H9 (cell line): ENCODE results near the gene SEC62. TPM values are rescaled to one million over a fixed set of nuclear protein-coding genes. Genes with fewer than 3 reads are reported as not detected.

ENCODE experiments used
- DNase-seq: peaks from one replicate; pipeline ENCODE4 v3.0.0-alpha.2; 2017
- H2AFZ ChIP-seq: one replicate; pipeline ENCODE4 v1.6.1; 2013; ENCODE audit warnings: mild to moderate bottlenecking, low read length, control low read depth, moderate library complexity
- H2AK5ac ChIP-seq: 2 replicates; pipeline ENCODE4 v1.6.1; 2013; ENCODE audit warnings: low read length, control low read depth, mixed read lengths; ENCODE audit not compliant: insufficient read length
- H2BK120ac ChIP-seq: one replicate; pipeline ENCODE4 v1.6.1; 2013; ENCODE audit warnings: low read depth, mild to moderate bottlenecking, low read length, control low read depth, inconsistent platforms; ENCODE audit not compliant: poor library complexity, severe bottlenecking
- H2BK12ac ChIP-seq: 2 replicates; pipeline ENCODE4 v1.6.1; 2013; ENCODE audit warnings: low read length, control low read depth, mixed read lengths, low read depth; ENCODE audit not compliant: insufficient read length
- H2BK15ac ChIP-seq: 2 replicates; pipeline ENCODE4 v1.6.1; 2013; ENCODE audit warnings: low read depth, low read length, control low read depth
- H2BK20ac ChIP-seq: one replicate; pipeline ENCODE4 v1.6.1; 2013; ENCODE audit warnings: low read depth, mild to moderate bottlenecking, low read length, control low read depth, inconsistent platforms; ENCODE audit not compliant: poor library complexity, severe bottlenecking
- H2BK5ac ChIP-seq: 2 replicates; pipeline ENCODE4 v1.6.1; 2013; ENCODE audit warnings: low read length, control low read depth, mixed read lengths; ENCODE audit not compliant: insufficient read length
- H3K14ac ChIP-seq: 2 replicates; pipeline ENCODE4 v1.6.1; 2013; ENCODE audit warnings: low read length, control low read depth; ENCODE audit not compliant: insufficient read depth
- H3K18ac ChIP-seq: 2 replicates; pipeline ENCODE4 v1.6.1; 2013; ENCODE audit warnings: low read depth, mild to moderate bottlenecking, mixed read lengths, low read length, control low read depth; ENCODE audit not compliant: insufficient read length
- H3K23ac ChIP-seq: 2 replicates; pipeline ENCODE4 v1.6.1; 2013; ENCODE audit warnings: low read length, control low read depth, mixed read lengths, low read depth; ENCODE audit not compliant: insufficient read length
- H3K23me2 ChIP-seq: 2 replicates; pipeline ENCODE4 v1.6.1; 2013; ENCODE audit warnings: low read depth, mild to moderate bottlenecking, mixed read lengths, low read length, control low read depth; ENCODE audit not compliant: insufficient read length, poor library complexity, severe bottlenecking
- H3K27ac ChIP-seq: 2 replicates; pipeline ENCODE4 v1.5.1; 2013; ENCODE audit warnings: low read length, control low read depth, mixed read lengths, low read depth; ENCODE audit not compliant: insufficient read length
- H3K27me3 ChIP-seq: 2 replicates; pipeline ENCODE4 v1.6.1; 2013; ENCODE audit warnings: low read length, control low read depth, inconsistent platforms; ENCODE audit not compliant: insufficient read depth
- H3K4ac ChIP-seq: 2 replicates; pipeline ENCODE4 v1.6.1; 2013; ENCODE audit warnings: low read depth, mild to moderate bottlenecking, control low read depth, inconsistent platforms, low read length, moderate library complexity
- H3K4me1 ChIP-seq: 2 replicates; pipeline ENCODE4 v1.6.1; 2013; ENCODE audit warnings: low read length, control low read depth, inconsistent platforms; ENCODE audit not compliant: insufficient read depth
- H3K4me2 ChIP-seq: 2 replicates; pipeline ENCODE4 v1.6.1; 2013; ENCODE audit warnings: low read length, control low read depth, mixed read lengths; ENCODE audit not compliant: insufficient read length, insufficient read depth
- H3K56ac ChIP-seq: 2 replicates; pipeline ENCODE4 v1.6.1; 2013; ENCODE audit warnings: low read depth, mild to moderate bottlenecking, mixed read lengths, low read length, control low read depth; ENCODE audit not compliant: insufficient read length
- H3K79me1 ChIP-seq: 2 replicates; pipeline ENCODE4 v1.6.1; 2013; ENCODE audit warnings: low read depth, mild to moderate bottlenecking, moderate library complexity, low read length, control low read depth, inconsistent platforms; ENCODE audit not compliant: insufficient read depth, poor library complexity, severe bottlenecking
- H3K79me2 ChIP-seq: 2 replicates; pipeline ENCODE4 v1.6.1; 2013; ENCODE audit warnings: low read length, control low read depth, inconsistent platforms; ENCODE audit not compliant: insufficient read depth
- H3K9ac ChIP-seq: 2 replicates; pipeline ENCODE4 v1.6.1; 2013; ENCODE audit warnings: low read length, control low read depth, mixed read lengths; ENCODE audit not compliant: insufficient read length; ENCODE audit errors: extremely low read depth
- H3K9me3 ChIP-seq: one replicate; pipeline ENCODE4 v1.6.1; 2013; ENCODE audit warnings: low read depth, low read length, inconsistent platforms; ENCODE audit not compliant: control insufficient read depth
- H3T11ph ChIP-seq: one replicate; pipeline ENCODE4 v1.6.1; 2013; ENCODE audit warnings: mild to moderate bottlenecking, low read length, control low read depth, inconsistent platforms
- H4K20me1 ChIP-seq: one replicate; pipeline ENCODE4 v1.6.1; 2013; ENCODE audit not compliant: control insufficient read depth, insufficient read length, insufficient read depth
- H4K5ac ChIP-seq: 2 replicates; pipeline ENCODE4 v1.6.1; 2013; ENCODE audit warnings: low read depth, mild to moderate bottlenecking, mixed read lengths, low read length, control low read depth; ENCODE audit not compliant: insufficient read length
- H4K8ac ChIP-seq: replicated peaks from 2 replicates; pipeline ENCODE4 v1.6.1; 2013; ENCODE audit warnings: low read length, control low read depth, mixed read lengths, low read depth; ENCODE audit not compliant: insufficient read length
- H4K91ac ChIP-seq: 2 replicates; pipeline ENCODE4 v1.6.1; 2013; ENCODE audit warnings: low read depth, mild to moderate bottlenecking, moderate library complexity, mixed read lengths, low read length, control low read depth; ENCODE audit not compliant: insufficient read length
- H3K27ac Mint-ChIP-seq, 3 experiments: 2 replicates in 2 of 3; 3 replicates in 1 of 3; pipeline ENCODE4 v1.8.0; 2020 to 2021; ENCODE audit warnings: mixed read lengths in 3 of 3, mild to moderate bottlenecking in 1 of 3, moderate library complexity in 1 of 3
- H3K27me3 Mint-ChIP-seq: 2 replicates; pipeline ENCODE4 v1.8.0; 2021; ENCODE audit warnings: low read depth, mild to moderate bottlenecking, moderate library complexity, mixed read lengths
- H3K36me3 Mint-ChIP-seq, 3 experiments: 2 replicates in 2 of 3; 3 replicates in 1 of 3; pipeline ENCODE4 v1.8.0; 2020 to 2021; ENCODE audit warnings: low read depth in 3 of 3, mixed read lengths in 3 of 3; ENCODE audit not compliant: insufficient read depth in 1 of 3
- H3K4me1 Mint-ChIP-seq, 2 experiments: 2 replicates each; pipeline ENCODE4 v1.8.0; 2020; ENCODE audit warnings: mixed read lengths in 2 of 2
- H3K4me3 Mint-ChIP-seq, 2 experiments: 2 replicates in 1 of 2; 3 replicates in 1 of 2; pipeline ENCODE4 v1.8.0; 2020 to 2021; ENCODE audit warnings: mild to moderate bottlenecking in 2 of 2, mixed read lengths in 2 of 2, moderate library complexity in 1 of 2
- H3K9me3 Mint-ChIP-seq, 2 experiments: 2 replicates in 1 of 2; 3 replicates in 1 of 2; pipeline ENCODE4 v1.8.0; 2020; ENCODE audit warnings: mild to moderate bottlenecking in 2 of 2, mixed read lengths in 2 of 2, moderate library complexity in 1 of 2
- WGBS: extraction: QIAGEN DNeasy Blood & Tissue Kit; methylation state at CpG from one replicate; pipeline ENCODE4 v1.1.7; 2013; ENCODE audit warnings: missing lambda C conversion rate, low lambda C conversion rate, mixed read lengths; ENCODE audit not compliant: insufficient read length; ENCODE audit errors: extremely low coverage; 5-methylcytosine and 5-hydroxymethylcytosine counted together
- total RNA-seq: library from RNA; stranded (reverse); gene quantifications from 2 replicates; pipeline ENCODE4 v1.2.1, GENCODE V29; 2021
- TF ChIP-seq, protein P1 (sequence below): fragments of 200-600 bp; sonication (generic); conservative IDR thresholded peaks from 3 replicates; pipeline ENCODE4 v1.8.0; 2021; ENCODE audit warnings: antibody characterized with exemption, mild to moderate bottlenecking

Gene SEC62
- total RNA-seq, 1 experiment from 2014 or later, result 98.7 TPM

DNA sequence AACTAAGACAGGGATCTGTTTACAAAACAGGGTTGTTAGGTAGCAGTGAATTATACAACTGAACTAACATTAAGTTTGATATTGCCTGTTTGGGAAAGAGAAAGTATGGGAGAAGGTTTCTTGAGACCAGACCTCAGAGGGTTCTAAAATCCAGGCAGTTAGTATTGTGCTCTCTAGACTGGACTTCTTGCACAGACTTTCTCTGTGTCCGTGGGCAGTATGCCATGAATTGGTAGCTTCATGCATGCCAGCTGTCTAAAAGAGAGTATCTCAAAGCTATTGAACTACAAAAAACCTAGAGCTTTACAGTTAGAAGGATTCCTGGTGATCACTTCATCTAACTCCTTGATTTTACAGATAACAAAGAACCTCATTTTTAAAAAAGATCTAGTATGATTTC is 42.8 kb upstream of the SEC62 start:
- no peak overlapping the region; a peak in 1 of 5 replicates for H3K4me3 Mint-ChIP-seq
- Histone ChIP-seq H3K56ac (no peak overlapping the region), H3K79me2 (no peaks in the 10 kb centered on the region)

More for the DNA sequence above, 42.8 kb upstream of the SEC62 start:
- 0 out of 4 replicates have a peak, but pooled peaks cover 0 to 3% of the 10 kb centered on the region in 2 experiments for H3K4me1 Mint-ChIP-seq
- H4K20me1 ChIP-seq, result no peaks in the 10 kb centered on the region
- no peaks in the 10 kb centered on the region for H3K27me3 ChIP-seq
- H3K4ac ChIP-seq, result no peak overlapping the region
- H2BK5ac ChIP-seq, result no peak overlapping the region
- no peak overlapping the region for H3K27ac Mint-ChIP-seq
- H3K27me3 Mint-ChIP-seq, result no peaks in the 10 kb centered on the region
- H4K5ac ChIP-seq, result no peak overlapping the region
- H2BK15ac ChIP-seq, result no peak overlapping the region
- no peak overlapping the region for H2AK5ac ChIP-seq
- H3K14ac ChIP-seq, result no peak overlapping the region
- TF ChIP-seq, protein P1, sequence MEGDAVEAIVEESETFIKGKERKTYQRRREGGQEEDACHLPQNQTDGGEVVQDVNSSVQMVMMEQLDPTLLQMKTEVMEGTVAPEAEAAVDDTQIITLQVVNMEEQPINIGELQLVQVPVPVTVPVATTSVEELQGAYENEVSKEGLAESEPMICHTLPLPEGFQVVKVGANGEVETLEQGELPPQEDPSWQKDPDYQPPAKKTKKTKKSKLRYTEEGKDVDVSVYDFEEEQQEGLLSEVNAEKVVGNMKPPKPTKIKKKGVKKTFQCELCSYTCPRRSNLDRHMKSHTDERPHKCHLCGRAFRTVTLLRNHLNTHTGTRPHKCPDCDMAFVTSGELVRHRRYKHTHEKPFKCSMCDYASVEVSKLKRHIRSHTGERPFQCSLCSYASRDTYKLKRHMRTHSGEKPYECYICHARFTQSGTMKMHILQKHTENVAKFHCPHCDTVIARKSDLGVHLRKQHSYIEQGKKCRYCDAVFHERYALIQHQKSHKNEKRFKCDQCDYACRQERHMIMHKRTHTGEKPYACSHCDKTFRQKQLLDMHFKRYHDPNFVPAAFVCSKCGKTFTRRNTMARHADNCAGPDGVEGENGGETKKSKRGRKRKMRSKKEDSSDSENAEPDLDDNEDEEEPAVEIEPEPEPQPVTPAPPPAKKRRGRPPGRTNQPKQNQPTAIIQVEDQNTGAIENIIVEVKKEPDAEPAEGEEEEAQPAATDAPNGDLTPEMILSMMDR, result no peak
- no peak overlapping the region for H3K23ac ChIP-seq
- no peak overlapping the region for H2AFZ ChIP-seq
- H3K4me2 ChIP-seq, result no peak overlapping the region
- H2BK20ac ChIP-seq, result no peak overlapping the region
- H3K18ac ChIP-seq, result no peak overlapping the region
- no peak overlapping the region for H4K91ac ChIP-seq
- no peaks in the 10 kb centered on the region for H3K79me1 ChIP-seq
- no peaks in the 10 kb centered on the region for H3K36me3 Mint-ChIP-seq
- H3K9me3 Mint-ChIP-seq, result no peaks in the 10 kb centered on the region
- no peaks in the 10 kb centered on the region for H3K23me2 ChIP-seq
- H3K4me1 ChIP-seq, result no peaks in the 10 kb centered on the region
- no CpG with 5 or more reads among the region's 1 CpG for WGBS
- no peak overlapping the region for H4K8ac ChIP-seq
- DNase-seq, result no peak
- no peak overlapping the region for H2BK120ac ChIP-seq
- H3K9ac ChIP-seq, result no peak overlapping the region
- H2BK12ac ChIP-seq, result no peak overlapping the region
- H3K9me3 ChIP-seq, result no peaks in the 10 kb centered on the region
- no peak overlapping the region for H3K27ac ChIP-seq
- no peak overlapping the region for H3T11ph ChIP-seq
